ENCODE measurements around the gene TTC28.

The TTC28 gene

DNA sequence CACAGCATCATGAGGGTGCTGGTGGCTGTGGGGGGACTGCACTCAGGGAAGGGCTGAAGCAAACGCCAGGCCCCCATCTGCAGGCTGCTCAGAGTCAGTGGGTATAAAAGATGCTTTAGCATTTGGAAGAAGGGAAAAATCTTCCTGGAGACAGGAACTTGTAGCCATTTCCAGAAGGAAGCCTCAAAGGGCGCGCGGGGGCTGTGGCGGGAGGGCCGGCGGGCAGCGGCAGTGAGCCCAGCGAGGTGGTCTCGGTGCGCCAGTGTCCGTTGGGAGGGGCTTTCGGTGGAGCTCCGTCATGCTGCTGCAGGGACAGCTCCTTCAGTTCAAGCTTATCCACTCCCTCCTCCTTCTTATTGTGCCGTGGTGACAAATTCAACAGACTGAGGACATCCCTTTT lies 697.5 kb downstream of the TTC28 start:
- Histone ChIP-seq H3K36me3 (replicated peaks) (no peaks in the 10 kb centered on the region), H3K27ac (no peak overlapping the region), H3K4me3 (ENCODE audit: low read depth, low read length) (no peak overlapping the region), H3K27me3 (replicated peaks) (no peaks in the 10 kb centered on the region)
- no peak for TF ChIP-seq CTCF (IDR thresholded peaks at IDR 0.05; ENCODE audit: low read depth, low read length, missing control alignments)
- in situ Hi-C loops (cut with HindIII; ENCODE audit: low pct_ligation_motif_present, low sequenced_read_pairs) = no loop called here
- DNase-seq = no peak

GRCh38 chr22:27980424-27981148 lies 699.1 kb downstream of the TTC28 start:
- no peaks in the 10 kb centered on the region for H3K36me3 ChIP-seq (replicated peaks)
- TF ChIP-seq CTCF (IDR thresholded peaks at IDR 0.05; ENCODE audit: low read depth, low read length, missing control alignments) = no peak
- no peak overlapping the region for H3K4me3 ChIP-seq (ENCODE audit: low read depth, low read length)
- no peaks in the 10 kb centered on the region for H3K27me3 ChIP-seq (replicated peaks)
- DNase-seq = no peak
- no peak overlapping the region for H3K27ac ChIP-seq
- in situ Hi-C loops (cut with HindIII; ENCODE audit: low pct_ligation_motif_present, low sequenced_read_pairs) = no loop called here

GRCh38 chr22:27978802-27979201 lies 700.8 kb downstream of the TTC28 start:
- H3K4me3 ChIP-seq (ENCODE audit: low read depth, low read length) = no peak overlapping the region
- no peak for DNase-seq
- no peak overlapping the region for H3K27ac ChIP-seq
- TF ChIP-seq CTCF (IDR thresholded peaks at IDR 0.05; ENCODE audit: low read depth, low read length, missing control alignments) = no peak
- in situ Hi-C loops (cut with HindIII; ENCODE audit: low pct_ligation_motif_present, low sequenced_read_pairs) = no loop called here
- H3K27me3 ChIP-seq (replicated peaks) = no peaks in the 10 kb centered on the region
- H3K36me3 ChIP-seq (replicated peaks) = no peaks in the 10 kb centered on the region

DNA sequence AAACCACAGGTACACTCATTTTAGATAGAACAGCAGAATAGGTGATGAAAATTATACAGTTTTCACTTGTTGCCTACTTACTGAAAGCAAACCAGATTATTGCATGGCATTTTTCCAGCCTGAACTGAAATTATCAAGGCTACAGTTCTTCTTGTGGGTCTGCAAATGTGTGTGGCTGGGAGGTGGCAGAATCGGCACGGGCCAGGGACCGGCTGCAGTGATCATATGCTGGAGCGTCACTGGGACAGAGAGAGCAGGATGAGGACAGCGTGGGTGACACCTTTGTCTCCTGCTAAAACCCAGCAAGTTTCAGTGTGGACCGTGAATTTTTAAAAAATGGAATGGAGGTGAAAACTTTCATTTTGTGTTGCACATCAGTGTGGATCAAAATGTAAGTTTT lies 701.3 kb downstream of the TTC28 start:
- no peak overlapping the region for H3K27ac ChIP-seq
- H3K36me3 ChIP-seq (replicated peaks) = no peaks in the 10 kb centered on the region
- no peak for TF ChIP-seq CTCF (IDR thresholded peaks at IDR 0.05; ENCODE audit: low read depth, low read length, missing control alignments)
- no peak overlapping the region for H3K4me3 ChIP-seq (ENCODE audit: low read depth, low read length)
- no peaks in the 10 kb centered on the region for H3K27me3 ChIP-seq (replicated peaks)
- DNase-seq = no peak
- in situ Hi-C loops (cut with HindIII; ENCODE audit: low pct_ligation_motif_present, low sequenced_read_pairs) = no loop called here

GRCh38 chr22:27976586-27976985 lies 703.1 kb downstream of the TTC28 start:
- Histone ChIP-seq H3K36me3 (replicated peaks) (no peaks in the 10 kb centered on the region), H3K4me3 (ENCODE audit: low read depth, low read length) (no peak overlapping the region), H3K27ac (no peak overlapping the region), H3K27me3 (replicated peaks) (no peaks in the 10 kb centered on the region)
- DNase-seq = no peak
- no peak for TF ChIP-seq CTCF (IDR thresholded peaks at IDR 0.05; ENCODE audit: low read depth, low read length, missing control alignments)
- in situ Hi-C loops (cut with HindIII; ENCODE audit: low pct_ligation_motif_present, low sequenced_read_pairs) = no loop called here

All from brain microvascular endothelial cell (primary cell).